Neural progenitor cell (in vitro differentiated cells): ENCODE measurements around the gene SALL1. TPM values are rescaled to one million over a fixed set of nuclear protein-coding genes. Genes with fewer than 3 reads are reported as not detected.
A peak's percentile ranks its signal among the peaks of the same experiment; 100 is the strongest.

Source experiments
- DNase-seq: peaks from one replicate; pipeline ENCODE4 v3.0.0-alpha.2; 2016; ENCODE audit warnings: low spot score
- H2AFZ ChIP-seq: fragments of 200-600 bp; sonication (generic); replicated peaks from 2 replicates; pipeline ENCODE4 v1.6.1; 2016; ENCODE audit warnings: antibody characterized with exemption
- H3F3A ChIP-seq: fragments of 200-600 bp; sonication (generic); 2 replicates; pipeline ENCODE4 v1.6.1; 2016; ENCODE audit warnings: antibody characterized with exemption, low read depth
- H3K27ac ChIP-seq: fragments of 200-600 bp; sonication (generic); 2 replicates; pipeline ENCODE4 v1.5.1; 2016; ENCODE audit warnings: mild to moderate bottlenecking
- H3K27me3 ChIP-seq: fragments of 200-600 bp; sonication (generic); 2 replicates; pipeline ENCODE4 v1.6.1; 2016; ENCODE audit warnings: mild to moderate bottlenecking, moderate library complexity
- H3K36me3 ChIP-seq: fragments of 200-600 bp; sonication (generic); 2 replicates; pipeline ENCODE4 v1.5.1; 2016
- H3K4me1 ChIP-seq: fragments of 200-600 bp; sonication (generic); 2 replicates; pipeline ENCODE4 v1.6.1; 2016; ENCODE audit warnings: mixed run types
- H3K4me2 ChIP-seq: fragments of 200-600 bp; sonication (generic); 2 replicates; pipeline ENCODE4 v1.6.1; 2016
- H3K4me3 ChIP-seq: fragments of 200-600 bp; sonication (generic); 2 replicates; pipeline ENCODE4 v1.5.1; 2016
- H3K79me2 ChIP-seq: fragments of 200-600 bp; sonication (generic); 2 replicates; pipeline ENCODE4 v1.6.1; 2016; ENCODE audit warnings: low read depth
- H3K9ac ChIP-seq: fragments of 200-600 bp; sonication (generic); 2 replicates; pipeline ENCODE4 v1.6.1; 2016
- H3K9me3 ChIP-seq: fragments of 200-600 bp; sonication (generic); 2 replicates; pipeline ENCODE4 v1.5.1; 2016; ENCODE audit warnings: low read depth
- H4K20me1 ChIP-seq: fragments of 200-600 bp; sonication (generic); 2 replicates; pipeline ENCODE4 v1.6.1; 2016; ENCODE audit warnings: low read depth
- H3K27ac Mint-ChIP-seq: 3 replicates; pipeline ENCODE4 v1.8.0; 2021; ENCODE audit warnings: mixed read lengths
- H3K27me3 Mint-ChIP-seq: 2 replicates; pipeline ENCODE4 v1.8.0; 2022; ENCODE audit warnings: low read depth, mild to moderate bottlenecking, inconsistent platforms, moderate library complexity, mixed read lengths; ENCODE audit not compliant: insufficient read depth
- H3K36me3 Mint-ChIP-seq: 3 replicates; pipeline ENCODE4 v1.8.0; 2021; ENCODE audit warnings: mixed read lengths
- H3K4me1 Mint-ChIP-seq: 3 replicates; pipeline ENCODE4 v1.8.0; 2021; ENCODE audit warnings: mixed read lengths
- H3K4me3 Mint-ChIP-seq: 3 replicates; pipeline ENCODE4 v1.8.0; 2021; ENCODE audit warnings: mild to moderate bottlenecking, moderate library complexity, mixed read lengths
- H3K9me3 Mint-ChIP-seq: 3 replicates; pipeline ENCODE4 v1.8.0; 2020; ENCODE audit warnings: mixed read lengths
- EZH2 ChIP-seq: fragments of 200-600 bp; sonication (generic); IDR thresholded peaks from 2 replicates; pipeline ENCODE4 v1.6.1; 2017; ENCODE audit warnings: antibody characterized with exemption, mild to moderate bottlenecking, moderate library complexity
- EZH2phosphoT487 ChIP-seq: fragments of 200-600 bp; sonication (generic); IDR thresholded peaks from 2 replicates; pipeline ENCODE4 v1.6.1; 2017; ENCODE audit warnings: antibody characterized with exemption
- total RNA-seq: library from RNA; depleted of rRNA; stranded (reverse); fragments of >200 nt; gene quantifications from 2 replicates; pipeline ENCODE4 v1.2.3, GENCODE V29; 2015; ENCODE audit warnings: low replicate concordance
- TF ChIP-seq, protein P1 (sequence below): fragments of 200-600 bp; sonication (generic); IDR thresholded peaks from 2 replicates; pipeline ENCODE4 v1.5.1; 2017; ENCODE audit warnings: antibody characterized with exemption, mild to moderate bottlenecking

The SALL1 gene
- total RNA-seq, 1 donor from 2014 or later: 50.3 TPM

DNA sequence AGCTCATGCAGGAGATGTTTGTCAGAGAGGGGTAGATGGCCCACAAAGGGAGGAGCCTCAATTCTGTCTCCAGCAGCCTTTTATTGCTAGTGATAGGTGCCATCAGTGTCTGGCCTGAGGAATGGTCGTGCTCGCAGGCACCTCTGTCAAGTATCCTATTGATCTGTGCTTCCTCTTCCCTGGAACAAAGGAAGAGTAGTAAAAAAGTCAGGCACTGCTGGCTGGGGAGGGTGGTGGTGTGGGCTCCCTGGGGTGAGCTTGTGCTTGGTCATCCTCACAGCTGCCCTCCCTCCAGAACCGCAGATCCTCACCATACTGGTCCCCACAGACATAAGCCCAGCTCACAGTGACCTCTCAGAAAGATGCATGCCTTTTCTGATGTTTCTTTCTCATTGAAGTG, 15.0 kb upstream of the SALL1 start:
- Histone ChIP-seq H3K79me2 (no peaks in the 10 kb centered on the region), H3K9ac (no peak overlapping the region), H3K4me2 (no peak overlapping the region), H2AFZ (no peak overlapping the region), H3K27me3 (no peaks in the 10 kb centered on the region), H3K36me3 (no peaks in the 10 kb centered on the region), H3K9me3 (no peaks in the 10 kb centered on the region), H3K27ac (no peak overlapping the region), H3F3A (no peaks in the 10 kb centered on the region), H4K20me1 (no peaks in the 10 kb centered on the region), H3K4me3 (no peak overlapping the region), H3K4me1 (peaks cover 15% of the 10 kb centered on the region)
- Mint-ChIP-seq H3K27ac (peak overlapping the region; percentile 40), H3K4me3 (no peak overlapping the region), H3K4me1 (peaks cover 2% of the 10 kb centered on the region), H3K36me3 (no peaks in the 10 kb centered on the region), H3K9me3 (peaks cover 7% of the 10 kb centered on the region), H3K27me3 (no peaks in the 10 kb centered on the region)
- TF ChIP-seq, protein P1, sequence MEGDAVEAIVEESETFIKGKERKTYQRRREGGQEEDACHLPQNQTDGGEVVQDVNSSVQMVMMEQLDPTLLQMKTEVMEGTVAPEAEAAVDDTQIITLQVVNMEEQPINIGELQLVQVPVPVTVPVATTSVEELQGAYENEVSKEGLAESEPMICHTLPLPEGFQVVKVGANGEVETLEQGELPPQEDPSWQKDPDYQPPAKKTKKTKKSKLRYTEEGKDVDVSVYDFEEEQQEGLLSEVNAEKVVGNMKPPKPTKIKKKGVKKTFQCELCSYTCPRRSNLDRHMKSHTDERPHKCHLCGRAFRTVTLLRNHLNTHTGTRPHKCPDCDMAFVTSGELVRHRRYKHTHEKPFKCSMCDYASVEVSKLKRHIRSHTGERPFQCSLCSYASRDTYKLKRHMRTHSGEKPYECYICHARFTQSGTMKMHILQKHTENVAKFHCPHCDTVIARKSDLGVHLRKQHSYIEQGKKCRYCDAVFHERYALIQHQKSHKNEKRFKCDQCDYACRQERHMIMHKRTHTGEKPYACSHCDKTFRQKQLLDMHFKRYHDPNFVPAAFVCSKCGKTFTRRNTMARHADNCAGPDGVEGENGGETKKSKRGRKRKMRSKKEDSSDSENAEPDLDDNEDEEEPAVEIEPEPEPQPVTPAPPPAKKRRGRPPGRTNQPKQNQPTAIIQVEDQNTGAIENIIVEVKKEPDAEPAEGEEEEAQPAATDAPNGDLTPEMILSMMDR: no peak
- TF ChIP-seq EZH2: no peak
- no peak for TF ChIP-seq EZH2phosphoT487
- DNase-seq: no peak

DNA sequence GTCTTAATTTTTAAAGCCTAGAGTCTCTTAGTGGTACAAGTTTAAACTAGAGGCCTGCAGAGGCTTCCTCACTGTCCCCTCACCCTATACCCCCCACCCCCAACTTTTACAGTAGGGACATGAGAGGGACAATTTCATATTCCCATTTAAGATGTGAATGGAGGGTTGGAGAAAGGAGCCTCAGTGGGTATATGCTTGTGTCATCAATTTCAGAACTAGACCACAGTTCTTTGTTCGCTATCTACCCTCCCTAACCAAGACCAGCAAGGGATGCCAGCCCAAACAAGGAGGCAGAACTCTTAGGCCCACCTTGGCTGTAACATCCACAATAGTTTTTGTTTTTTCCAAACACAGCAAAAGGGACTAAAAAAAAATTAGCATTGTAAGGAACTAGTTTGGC, 14.0 kb upstream of the SALL1 start:
- Histone ChIP-seq H3K4me2 (no peak overlapping the region), H3K4me3 (no peak overlapping the region), H3K27me3 (no peaks in the 10 kb centered on the region), H3K79me2 (no peaks in the 10 kb centered on the region), H3K9me3 (no peaks in the 10 kb centered on the region), H3F3A (no peaks in the 10 kb centered on the region), H3K9ac (no peak overlapping the region), H4K20me1 (no peaks in the 10 kb centered on the region), H3K27ac (no peak overlapping the region), H3K36me3 (no peaks in the 10 kb centered on the region), H2AFZ (no peak overlapping the region), H3K4me1 (peaks cover 15% of the 10 kb centered on the region)
- Mint-ChIP-seq H3K27ac (no peak overlapping the region), H3K36me3 (no peaks in the 10 kb centered on the region), H3K27me3 (no peaks in the 10 kb centered on the region), H3K4me3 (no peak overlapping the region), H3K4me1 (peaks cover 2% of the 10 kb centered on the region), H3K9me3 (peaks cover 2% of the 10 kb centered on the region)
- TF ChIP-seq, protein P1: no peak
- TF ChIP-seq EZH2 (no peak), EZH2phosphoT487 (no peak)
- no peak for DNase-seq

DNA sequence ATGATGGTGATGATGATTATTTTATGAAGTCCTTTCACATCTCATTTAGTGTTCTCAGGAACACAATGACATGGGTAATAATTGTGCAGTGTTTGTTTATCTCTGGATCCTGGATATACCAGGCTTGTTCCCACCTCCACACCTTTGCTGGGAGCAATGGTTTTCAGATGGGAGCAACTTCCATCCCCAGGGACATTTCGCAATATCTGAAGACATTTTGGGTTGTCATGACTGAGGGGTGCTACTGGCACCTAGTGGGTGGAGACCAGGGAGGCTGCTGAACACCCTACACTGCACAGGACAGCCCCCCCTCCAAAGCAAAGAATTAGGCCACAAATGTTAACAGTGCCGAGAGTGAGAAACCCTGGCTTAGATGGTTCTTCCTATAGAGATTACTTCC, 13.5 kb upstream of the SALL1 start:
- Histone ChIP-seq H3K27ac (no peak overlapping the region), H3K36me3 (no peaks in the 10 kb centered on the region), H3K9ac (no peak overlapping the region), H3K4me1 (peaks cover 15% of the 10 kb centered on the region), H2AFZ (no peak overlapping the region), H3K4me3 (no peak overlapping the region), H3K4me2 (no peak overlapping the region), H3K79me2 (no peaks in the 10 kb centered on the region), H3F3A (no peaks in the 10 kb centered on the region), H3K9me3 (no peaks in the 10 kb centered on the region), H4K20me1 (no peaks in the 10 kb centered on the region), H3K27me3 (no peaks in the 10 kb centered on the region)
- Mint-ChIP-seq H3K4me1 (peaks cover 6% of the 10 kb centered on the region), H3K36me3 (no peaks in the 10 kb centered on the region), H3K27ac (no peak overlapping the region), H3K27me3 (no peaks in the 10 kb centered on the region), H3K9me3 (peaks cover 2% of the 10 kb centered on the region), H3K4me3 (no peak overlapping the region)
- no peak for DNase-seq
- TF ChIP-seq, protein P1: no peak
- TF ChIP-seq EZH2phosphoT487 (no peak), EZH2 (no peak)
